GM18870 (cell line): ENCODE results near the gene CBFA2T3.

Experiments used
- ATAC-seq: cut with Tn5 transposase; IDR thresholded peaks from one replicate; pipeline ENCODE4 v1.9.1; 2021; ENCODE audit warnings: moderate library complexity; ENCODE audit not compliant: unreplicated experiment

The CBFA2T3 gene

GRCh38 chr16:88999457-89000206, 22.6 kb upstream of the CBFA2T3 start:
- ATAC-seq, result no peak

- no peak for ATAC-seq
Measured at GRCh38 chr16:88995746-88996535, 18.9 kb upstream of the CBFA2T3 start.

DNA sequence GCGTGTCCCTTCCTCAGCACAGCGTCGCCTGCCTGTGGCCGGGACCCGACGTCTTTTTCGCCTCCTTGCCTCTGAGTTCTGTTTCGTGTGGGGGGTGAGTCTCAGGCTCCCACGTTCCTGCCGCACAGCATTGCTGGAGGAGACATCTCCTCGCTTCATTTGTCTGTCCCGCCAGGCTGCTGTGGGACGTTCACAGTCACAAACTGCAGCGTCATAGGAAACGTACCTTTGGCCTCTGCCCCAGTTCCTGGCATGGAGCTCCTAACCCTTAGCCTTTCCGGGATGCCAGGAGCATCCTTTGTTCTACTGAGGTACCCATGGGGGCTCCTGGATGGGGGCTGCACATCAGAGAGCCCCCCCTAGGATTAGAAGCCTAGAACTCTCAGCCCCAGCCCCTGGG, 18.2 kb upstream of the CBFA2T3 start:
- ATAC-seq, result no peak

DNA sequence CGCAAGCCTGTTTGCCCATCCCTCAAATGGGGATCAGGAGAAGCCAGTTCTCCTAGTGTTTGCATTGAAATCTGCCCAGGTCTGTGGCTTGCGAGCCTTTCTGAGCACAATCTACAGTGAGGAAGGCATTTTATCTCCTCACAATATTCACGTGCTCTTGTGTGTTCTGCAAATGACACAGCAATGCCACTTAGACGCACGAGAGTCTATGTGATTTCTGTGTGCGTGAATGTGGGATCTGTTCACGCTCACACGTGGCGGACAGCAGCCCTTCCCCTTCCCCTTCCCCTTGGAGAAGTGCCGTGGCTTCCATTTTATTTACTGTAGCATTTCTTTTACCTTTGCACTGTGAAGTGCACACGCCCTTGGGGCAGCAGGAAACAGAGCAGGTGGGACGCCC, 17.7 kb upstream of the CBFA2T3 start:
- no peak for ATAC-seq

DNA sequence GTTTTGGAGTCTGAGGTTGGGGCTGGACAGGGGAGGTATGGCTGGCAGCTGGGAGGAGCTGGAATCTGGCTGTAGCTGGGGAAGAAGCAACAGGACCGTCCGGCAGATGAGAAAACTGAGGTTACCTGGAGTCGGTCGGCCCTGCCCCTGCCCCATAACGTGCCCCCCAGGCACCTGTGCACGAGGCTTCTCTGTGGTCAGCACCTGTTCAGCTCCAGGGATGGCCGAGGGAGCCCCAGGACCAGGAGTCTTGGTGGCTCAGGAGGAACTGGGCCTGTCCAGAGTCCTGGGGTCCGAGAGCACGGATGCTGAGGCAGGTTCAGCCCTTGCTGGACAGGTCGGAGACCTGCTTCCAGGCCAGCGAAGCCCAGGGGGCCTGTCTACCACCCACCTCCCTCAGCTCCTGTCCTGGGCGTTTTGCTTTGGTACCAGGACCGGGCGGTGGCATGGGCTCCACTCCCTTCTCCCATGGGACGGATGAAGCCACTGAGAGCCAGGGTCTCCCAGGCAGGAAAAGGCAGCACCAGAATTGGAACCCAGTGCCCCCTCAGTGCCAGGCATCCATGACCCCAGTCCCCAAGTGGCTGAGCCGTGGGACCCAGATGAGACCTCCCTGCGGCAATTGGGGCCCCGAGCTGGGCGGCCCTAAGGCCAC, 17.1 kb upstream of the CBFA2T3 start:
- ATAC-seq, result no peak

GRCh38 chr16:88993166-88993761, 16.3 kb upstream of the CBFA2T3 start:
- no peak for ATAC-seq

GRCh38 chr16:88992351-88993165, 15.6 kb upstream of the CBFA2T3 start:
- no peak for ATAC-seq

DNA sequence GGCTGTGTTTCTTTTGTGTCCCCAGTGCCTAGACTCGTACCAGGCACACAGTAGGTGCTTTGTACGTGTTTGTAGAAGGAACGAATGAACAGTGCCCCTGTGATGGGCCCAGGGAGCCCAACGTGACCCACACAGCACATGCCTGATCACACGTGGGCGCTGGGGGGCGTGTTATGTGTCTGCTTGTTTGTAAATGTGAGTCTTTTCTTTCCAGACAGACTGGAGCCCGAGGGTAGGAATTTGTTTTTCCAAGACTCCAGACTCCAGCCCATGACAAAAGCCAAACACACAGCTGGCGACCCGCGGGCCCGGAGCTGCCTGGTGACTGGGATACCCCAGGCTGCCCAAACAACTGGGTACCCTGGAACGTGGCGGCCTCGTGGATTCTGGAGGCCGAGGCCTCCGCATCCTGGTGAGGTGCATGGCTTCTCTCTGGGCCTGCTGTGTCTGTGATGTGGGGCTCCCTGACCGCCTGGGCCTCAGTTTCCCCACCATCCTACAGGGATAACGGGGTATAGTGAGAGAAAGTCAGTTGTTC, 14.9 kb upstream of the CBFA2T3 start:
- no peak for ATAC-seq

DNA sequence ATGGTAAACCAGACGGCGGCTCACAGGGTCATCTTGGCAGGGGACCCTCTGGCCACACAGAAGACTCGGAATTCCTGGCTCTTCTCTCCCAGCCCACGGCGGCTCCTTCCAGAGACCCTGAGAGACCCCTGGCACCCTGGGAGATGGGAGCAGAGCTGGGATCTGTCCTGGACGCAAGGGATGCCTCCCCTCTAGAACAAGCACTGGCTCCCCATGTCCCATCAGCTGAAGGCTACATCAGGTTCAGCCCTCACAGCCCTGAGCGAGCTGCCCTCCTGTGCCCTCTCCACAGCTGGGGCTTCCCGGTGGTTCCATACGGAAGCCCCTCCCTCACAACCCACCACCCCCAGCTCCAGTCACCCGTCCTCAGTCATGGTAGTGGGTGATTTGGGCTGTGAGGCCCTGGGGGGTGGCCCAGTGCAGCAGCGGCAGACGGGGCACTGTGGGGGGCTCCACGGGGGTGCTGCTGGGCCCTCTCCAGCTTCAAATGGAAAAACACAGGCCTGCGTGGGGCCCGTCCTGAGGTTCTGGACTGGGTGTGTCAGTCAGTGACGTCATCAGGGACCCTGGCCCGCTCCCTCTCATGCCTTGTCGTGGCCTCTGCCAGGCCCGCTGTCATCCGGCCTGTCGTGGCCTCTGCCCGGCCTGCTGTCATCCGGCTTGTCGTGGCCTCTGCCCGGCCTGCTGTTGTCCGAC, 13.0 kb upstream of the CBFA2T3 start:
- no peak for ATAC-seq

DNA sequence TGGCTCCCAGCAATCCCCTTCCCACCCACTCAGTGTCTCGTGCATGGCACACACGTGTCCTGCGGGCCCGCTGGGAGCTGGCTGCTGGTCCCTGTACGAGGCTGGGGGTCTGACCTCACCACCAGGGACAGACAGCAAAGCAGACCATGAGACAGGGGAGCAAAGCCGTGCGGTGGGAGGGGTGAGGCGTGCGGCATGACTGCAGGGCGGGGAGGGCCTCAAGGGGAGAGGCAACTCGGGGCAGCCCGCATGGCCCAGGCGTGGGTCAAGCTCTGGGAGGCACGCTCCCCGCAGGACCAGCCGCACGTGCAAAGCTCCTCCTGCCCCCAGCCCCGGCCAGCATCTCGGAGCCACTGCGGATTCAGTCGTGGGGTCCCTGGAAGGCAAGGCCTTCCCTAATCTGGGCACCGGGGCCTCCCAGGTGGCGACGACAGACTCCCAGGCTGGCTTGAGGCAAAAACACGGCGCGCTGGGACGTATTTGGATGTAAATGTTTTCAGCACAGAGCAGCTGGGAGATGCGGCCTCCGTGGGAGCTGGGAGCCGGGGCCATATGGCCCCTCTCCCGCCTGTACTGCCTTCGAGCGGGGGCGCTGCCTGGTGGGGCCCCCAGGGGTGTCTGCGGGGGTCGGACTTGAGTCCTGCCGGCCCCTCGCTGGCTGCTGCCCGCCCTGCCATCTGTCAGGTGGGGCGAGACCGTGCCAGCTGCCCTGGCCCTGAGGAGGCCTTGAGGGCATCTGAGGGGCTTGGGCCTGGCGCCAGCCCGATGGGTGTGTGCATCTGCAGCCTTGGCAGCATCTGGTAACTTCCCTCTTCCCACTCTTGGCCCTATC, 12.2 kb upstream of the CBFA2T3 start:
- no peak for ATAC-seq

DNA sequence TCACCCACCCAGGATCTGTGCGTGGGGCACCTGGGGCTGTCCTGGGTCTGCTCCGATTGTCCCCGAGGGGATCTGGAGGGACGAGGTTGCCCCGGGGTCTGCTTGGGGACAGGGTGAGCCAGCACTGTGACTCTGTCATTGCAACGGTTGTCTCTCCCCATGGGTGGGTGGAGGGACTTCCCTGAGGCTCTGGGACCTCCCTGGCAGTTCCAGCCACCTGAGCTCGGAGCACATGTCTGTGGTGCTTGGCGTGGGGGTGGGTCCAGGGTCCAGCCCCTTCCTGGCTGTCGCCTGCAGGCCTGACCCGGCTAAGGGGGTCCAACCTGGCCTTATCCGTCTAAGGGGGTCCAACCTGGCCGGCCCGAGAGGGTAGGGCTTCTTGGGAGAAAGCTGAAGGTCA, 8.5 kb upstream of the CBFA2T3 start:
- ATAC-seq, result no peak

DNA sequence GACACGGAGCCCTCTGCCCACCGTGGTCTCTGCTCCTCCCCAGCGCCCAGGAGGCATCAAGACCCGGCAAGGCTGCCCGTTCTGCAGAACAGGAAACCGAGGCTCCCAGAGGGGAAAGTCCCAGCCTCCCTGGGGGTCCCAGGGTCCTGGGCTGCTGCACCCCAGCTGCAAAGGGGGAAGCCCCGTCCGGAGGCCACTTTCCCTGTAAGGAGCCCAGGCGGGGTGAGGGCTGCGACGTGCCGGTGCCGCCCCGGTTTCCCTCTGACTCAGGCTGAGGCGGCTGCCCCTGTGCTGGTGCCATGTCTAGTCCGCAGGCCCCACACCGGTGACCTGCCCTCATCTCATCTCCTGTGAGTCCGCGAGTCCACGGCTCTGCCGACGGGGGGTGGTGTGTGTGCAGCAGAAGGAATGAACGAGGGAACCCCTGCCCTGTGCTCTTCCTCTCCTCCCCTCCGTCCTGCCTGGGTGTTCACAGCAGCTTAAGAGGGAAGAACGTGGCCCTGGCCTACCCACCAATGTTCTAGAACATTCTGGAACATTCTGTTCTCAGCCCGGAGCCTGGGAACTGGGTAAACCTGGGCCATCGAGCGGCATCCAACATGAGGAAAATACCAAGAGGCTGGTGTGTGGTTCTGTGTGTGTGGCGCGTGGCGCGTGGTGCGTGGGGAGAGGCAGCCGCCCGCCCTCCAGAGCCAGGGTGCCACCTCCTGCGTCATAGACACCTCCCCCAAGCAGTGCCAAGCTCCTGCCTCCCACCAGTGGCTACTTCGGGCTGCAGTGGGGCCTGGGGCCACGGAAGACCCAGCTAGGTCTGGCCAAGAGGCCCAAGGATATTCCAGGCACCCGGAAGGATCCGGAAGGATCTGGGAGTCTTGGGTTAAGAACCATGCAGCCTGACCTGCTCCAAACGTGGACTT, 7.0 kb upstream of the CBFA2T3 start:
- no peak for ATAC-seq

GRCh38 chr16:88983165-88983564, 6.2 kb upstream of the CBFA2T3 start:
- ATAC-seq, result no peak

- no peak for ATAC-seq
Measured at GRCh38 chr16:88982286-88983084, 5.5 kb upstream of the CBFA2T3 start.

GRCh38 chr16:88979353-88980015, 2.5 kb upstream of the CBFA2T3 start:
- no peak for ATAC-seq

DNA sequence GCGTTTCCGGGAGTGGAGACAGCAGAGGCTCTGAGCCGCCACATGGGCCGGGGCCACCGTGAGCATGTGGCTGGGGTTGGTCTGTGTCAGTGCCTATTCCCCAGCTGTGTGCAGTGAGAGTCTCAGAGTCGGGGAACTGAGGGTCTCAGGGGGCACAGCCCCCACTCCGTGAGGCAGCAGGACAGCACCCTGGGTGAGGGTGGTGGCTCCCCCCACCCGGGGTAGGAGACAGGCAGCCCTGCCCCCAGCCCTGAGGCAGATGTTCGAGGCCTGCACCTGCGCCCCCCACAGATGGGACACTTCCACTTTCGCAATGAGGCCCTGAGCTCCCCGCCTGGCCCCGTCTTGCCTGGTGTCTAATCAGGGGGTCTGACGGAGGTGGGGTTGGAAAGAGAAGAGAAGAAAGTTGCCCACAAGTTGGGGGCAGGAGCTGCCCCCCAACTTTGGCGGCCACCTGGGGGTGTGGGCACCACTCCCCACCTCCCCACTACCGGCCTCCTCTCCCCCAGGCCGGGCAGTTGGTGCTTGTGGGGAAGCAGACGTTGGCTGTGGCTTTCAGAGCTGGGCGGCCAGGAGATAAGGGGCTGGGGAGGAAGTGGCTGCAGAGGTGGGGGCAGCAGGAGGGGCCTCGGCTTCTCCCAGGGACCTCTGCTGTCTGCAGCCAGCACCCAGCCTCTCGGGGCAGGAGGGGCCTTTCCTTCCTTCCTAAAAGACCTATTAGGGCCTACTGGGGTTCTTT, 1.8 kb upstream of the CBFA2T3 start:
- ATAC-seq, result no peak
